PC-3 (cell line): ENCODE results near the gene SDS.

Experiments
- CTCF ChIP-seq: fragments of 300-600 bp; sonication (generic); conservative IDR thresholded peaks from 2 replicates; pipeline ENCODE4 v1.5.1; 2017; ENCODE audit warnings: antibody characterized with exemption, low read depth, mild to moderate bottlenecking, low read length
- EZH2 ChIP-seq: fragments of 300-600 bp; sonication (generic); IDR thresholded peaks from one replicate; pipeline ENCODE4 v1.6.1; 2017; ENCODE audit warnings: antibody characterized with exemption, mild to moderate bottlenecking, low read length; ENCODE audit not compliant: unreplicated experiment

GRCh38 chr12:113422886-113423669 is 19.4 kb upstream of the SDS start:
- TF ChIP-seq EZH2 = no peak
- no peak for TF ChIP-seq CTCF
